NCI-H1092 treated with DMSO at 0.1 percent for 48 hours (cell line): Measurements from ENCODE around the gene SNX9.
"Not testable (repeated sequence)": the region's sequence is repeated elsewhere in the genome, so short reads cannot be mapped to it uniquely, and the experiment has no call there.

Experiments used
- DNase-seq: peaks from one replicate; lab custom pipeline; 2025; lab: John Stamatoyannopoulos, UW

Gene SNX9

GRCh38 chr6:157955675-157956074 lies 132.6 kb downstream of the SNX9 start:
- no peak for DNase-seq

DNA sequence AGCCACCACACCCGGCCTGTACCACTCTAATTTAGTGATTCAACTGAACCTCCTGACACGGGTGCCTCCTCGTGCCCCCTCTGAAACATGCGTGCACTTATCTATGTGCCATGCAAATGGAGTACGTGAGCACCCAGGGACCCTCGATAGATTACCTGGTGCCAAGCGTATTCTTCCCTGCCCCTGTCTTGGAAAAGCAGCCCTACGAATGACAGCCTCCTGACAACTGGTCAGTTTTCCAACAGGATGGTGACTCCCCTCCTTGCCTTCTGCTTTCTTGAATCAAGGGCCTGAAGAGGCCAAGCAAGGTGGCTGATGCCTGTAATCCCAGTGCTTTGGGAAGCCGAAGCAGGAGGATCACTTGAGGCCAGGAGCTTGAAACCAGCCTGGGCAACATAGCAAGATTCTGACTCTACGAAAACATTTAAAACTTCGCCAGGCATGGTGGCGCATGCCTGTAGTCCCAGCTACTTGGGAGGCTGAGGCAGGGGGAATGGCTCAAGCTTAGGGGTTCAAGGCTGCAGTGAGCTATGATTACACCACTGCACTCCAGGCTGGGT lies 133.2 kb downstream of the SNX9 start:
- no peak for DNase-seq

GRCh38 chr6:157959451-157960227 lies 136.6 kb downstream of the SNX9 start:
- no peak for DNase-seq

GRCh38 chr6:157961153-157961831 lies 138.2 kb downstream of the SNX9 start:
- no peak for DNase-seq

GRCh38 chr6:157961832-157962575 lies 139.0 kb downstream of the SNX9 start:
- no peak for DNase-seq

DNA sequence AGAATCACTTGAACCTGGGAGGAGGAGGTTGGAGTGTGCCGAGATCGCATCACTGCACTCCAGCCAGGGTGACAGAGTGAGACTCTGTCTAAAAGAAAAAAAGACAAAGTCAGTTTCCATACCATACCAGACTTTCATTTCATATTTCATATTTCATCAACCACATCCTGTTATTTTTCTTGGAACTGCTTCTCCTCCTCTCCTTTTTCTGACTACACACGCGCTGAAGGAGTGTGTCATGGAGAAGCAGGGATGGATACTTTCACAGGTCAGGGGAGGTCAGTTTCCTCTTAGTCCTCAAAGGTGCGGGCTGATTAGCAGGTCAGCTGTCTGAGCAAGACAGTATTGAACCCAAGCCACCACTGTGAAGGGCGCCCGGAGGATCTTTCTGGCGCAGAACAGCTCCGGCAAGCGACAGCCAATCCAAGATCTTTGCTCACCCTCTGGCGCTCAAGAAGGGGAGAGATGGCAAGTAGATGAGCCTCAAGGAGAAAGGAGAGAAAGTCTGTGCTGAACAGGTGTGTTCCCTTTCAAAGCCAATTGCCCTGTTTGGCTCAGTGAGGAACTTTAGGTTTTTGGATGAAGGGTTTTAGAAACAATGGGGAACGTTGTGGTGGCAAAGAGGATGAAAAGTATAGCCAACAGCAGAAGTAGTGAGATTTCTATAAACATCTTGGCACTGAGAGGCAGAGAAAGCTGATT lies 139.7 kb downstream of the SNX9 start:
- DNase-seq, result no peak

DNA sequence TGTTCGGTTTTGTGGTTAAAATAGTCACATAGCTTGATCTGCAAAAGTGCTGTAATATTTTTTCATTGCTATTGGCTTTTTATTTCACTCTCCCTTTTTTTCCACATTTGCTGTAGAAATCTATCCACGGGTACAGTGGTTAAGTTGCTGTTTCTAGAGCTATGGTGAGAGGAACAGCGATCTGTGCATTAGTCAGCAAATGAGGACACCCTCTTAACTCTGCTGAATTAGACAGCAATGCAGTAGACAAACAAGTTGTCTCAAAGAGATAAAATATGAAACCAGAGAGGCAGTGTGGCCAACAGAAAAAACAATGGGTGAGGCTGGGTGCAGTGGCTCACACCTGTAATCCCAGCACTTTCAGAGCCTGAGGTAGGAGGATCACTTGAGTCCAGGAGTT lies 141.1 kb downstream of the SNX9 start:
- no peak for DNase-seq

DNA sequence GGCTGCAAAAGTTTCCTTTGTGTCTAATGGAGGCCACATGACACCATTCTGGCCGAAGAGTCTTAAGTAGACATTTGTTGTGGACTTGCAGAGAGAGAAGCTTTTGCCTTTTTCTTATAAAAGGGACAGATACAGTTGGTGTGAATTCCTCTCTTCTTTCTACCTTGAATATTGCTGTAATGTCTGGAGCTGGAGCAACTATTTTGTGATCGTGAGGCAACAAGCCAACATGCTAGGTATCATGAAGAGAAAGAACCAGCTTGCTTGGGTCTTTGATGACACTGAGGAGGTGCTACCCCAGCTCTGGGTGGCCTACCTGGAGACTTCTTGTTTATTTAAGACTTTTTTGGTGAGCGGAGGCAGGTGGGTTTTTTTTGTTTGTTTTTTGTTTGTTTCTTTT lies 142.3 kb downstream of the SNX9 start:
- DNase-seq, result no peak

DNA sequence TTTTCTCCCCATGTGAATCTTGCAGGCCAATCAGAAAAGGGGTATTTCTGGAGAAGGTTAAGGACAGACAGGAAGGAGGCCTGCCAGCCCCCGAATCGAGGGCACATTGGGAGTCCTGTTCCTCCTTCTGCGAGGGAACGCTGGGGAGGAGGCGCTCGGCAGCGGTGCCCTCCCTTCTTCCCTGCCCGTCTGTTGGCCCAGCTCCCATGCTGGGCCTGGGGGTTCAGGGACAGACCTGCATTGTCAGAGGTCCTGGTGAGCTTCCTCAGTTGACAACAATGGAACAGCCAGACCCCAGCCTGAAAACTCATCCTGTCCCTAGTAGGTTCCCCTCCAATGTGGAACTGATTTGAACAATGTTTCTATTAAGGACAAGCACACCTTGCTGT lies 143.5 kb downstream of the SNX9 start:
- no peak for DNase-seq

DNA sequence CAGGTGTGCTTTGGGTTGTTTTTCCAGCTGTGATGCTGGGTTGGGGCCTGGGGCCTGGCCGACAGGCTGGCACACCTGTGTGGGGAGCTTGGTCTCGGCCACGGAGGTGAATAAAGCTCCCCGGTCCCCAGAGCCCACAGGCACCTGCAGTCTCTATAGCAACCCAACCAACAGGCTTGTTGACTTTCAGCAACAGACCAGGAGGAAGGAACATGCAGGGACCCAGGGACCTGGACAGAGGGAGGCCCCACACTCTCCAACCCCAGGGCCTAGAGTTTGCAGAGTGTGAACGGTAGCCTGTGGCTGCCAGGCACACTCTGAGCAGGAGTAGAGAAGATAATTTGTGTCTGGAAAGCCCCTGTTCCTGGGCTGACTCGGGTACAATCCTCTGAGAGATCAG lies 144.0 kb downstream of the SNX9 start:
- DNase-seq, result peak; percentile 22

- DNase-seq, result no peak
These were observed 144.4 kb downstream of the SNX9 start for GRCh38 chr6:157967486-157967885.

- DNase-seq, result not testable (repeated sequence)
These were observed 149.1 kb downstream of the SNX9 start for GRCh38 chr6:157972177-157972576.

GRCh38 chr6:157974341-157974894 lies 151.4 kb downstream of the SNX9 start:
- no peak for DNase-seq

DNA sequence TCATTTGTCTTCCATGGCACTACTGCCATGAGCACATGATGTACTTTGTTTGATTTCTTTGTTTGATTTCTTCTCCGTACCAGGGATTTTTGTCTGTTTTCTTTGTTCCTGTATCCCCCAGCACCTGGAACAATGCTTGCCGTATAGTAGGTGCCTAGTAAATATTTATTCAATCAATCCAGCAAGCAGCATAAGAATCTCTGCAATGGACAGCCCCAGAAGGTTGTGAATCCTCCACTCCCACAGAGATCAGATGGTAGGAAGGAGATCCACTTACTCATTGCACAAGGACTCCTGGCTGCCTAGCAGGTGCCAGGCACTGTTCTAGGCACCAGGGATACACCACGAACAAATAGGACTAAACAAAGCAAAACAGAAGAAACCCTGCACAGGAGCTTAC lies 151.9 kb downstream of the SNX9 start:
- DNase-seq, result no peak

- DNase-seq, result no peak
These were observed 152.4 kb downstream of the SNX9 start for GRCh38 chr6:157975456-157975855.

DNA sequence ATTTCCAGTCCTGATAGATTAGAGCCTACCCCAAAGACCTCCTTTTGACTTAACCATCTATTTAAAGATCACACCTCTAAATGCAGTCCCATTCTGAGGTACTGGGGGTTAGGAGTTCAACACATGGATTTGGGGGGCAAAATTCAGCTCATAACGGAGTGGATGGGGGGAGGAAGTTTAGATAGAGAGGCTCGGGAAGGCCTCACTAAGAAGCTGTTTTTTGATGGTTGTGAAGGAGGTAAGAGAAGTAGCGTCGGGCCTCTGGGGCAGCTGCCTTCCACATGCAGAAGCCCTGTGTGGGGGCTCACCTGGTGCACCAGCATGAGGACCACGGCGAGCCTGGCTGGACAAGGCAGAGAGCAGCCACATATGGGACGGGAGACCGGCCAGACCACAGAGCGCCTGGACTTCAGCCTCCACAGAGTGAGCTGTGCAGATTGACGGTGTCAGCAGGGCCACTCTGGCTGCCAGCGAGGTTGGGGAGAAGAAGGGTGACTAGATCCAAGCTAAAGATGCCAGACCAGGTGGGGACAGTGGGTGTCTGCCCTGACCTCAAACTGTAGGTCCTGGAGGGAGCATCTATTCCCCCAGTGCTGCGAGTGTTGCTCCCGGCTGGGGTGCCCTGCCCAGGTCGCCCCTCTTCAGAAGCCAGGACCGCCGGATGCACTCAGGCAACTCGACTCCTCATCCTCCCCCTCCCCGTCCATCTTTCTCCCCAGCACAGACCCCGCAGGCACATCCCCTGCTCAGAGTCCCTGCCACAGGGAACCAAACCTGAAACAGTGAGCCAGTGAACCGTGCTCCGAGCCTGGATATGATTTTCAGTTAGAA lies 153.5 kb downstream of the SNX9 start:
- no peak for DNase-seq

DNA sequence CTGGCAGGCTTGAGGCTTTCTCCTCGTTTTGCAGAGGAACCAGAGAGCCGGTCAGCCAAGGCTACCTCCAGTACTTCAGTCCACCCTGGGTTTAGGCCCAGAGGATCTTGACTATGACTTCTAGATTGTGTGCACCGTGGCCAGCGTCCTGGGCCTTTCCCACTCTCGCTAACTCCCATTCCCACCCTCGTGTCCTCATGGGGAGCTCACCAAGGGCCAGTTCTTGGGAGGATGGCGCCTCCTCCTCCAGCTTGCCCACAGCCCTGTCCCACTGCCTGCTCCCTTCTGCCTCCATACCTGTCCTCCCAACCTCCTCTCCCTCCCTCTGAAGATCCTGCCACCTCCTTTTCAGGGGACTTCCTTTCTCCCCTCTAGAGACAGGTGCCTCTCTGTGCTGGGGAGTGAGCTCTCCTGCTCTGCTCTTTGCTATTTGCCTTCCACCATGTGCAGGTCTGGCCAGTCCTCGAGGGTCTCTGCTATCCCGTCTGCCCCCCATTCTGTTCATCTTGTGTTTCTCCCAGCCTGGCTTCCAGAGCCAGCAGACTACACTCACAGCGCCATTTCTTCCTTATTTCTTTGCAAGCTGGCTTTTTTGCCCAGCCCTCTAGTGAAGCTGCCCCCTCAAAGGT lies 154.2 kb downstream of the SNX9 start:
- DNase-seq, result no peak

DNA sequence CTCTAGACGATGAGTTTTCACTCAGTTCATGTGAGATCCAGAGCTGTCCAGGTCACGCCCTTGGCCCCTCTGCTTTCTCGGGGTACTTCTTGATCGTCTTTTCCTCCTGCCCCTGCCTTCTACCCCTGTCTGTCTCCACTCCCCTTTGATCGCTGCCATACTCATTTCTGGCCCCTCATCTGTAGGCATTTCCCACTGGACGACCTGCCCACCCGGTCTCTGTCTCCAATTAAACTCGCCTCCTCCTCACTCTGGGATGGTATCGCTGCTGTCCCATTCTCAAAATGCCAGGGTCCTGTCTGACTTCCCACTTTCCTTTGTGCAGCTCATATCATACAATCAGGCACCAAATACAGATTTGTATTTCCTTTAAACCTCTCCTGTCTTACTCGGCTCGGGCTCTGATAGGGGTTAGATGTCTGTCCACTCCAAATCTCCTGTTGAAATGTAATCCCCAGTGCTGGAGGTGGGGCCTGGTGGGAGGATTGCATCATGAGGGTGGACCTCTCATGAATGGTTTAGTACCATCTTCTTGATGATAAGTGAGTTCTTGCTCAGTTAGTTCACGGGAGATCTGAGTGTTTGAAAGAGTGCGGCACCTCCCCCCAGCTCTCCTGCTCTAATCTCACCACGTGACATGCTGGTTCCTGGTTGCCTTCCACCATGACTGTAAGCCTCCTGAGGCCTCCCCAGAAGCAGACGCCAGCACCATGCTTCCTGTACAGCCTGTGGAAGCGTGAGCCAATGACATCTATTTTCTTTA lies 155.2 kb downstream of the SNX9 start:
- DNase-seq, result no peak

- no peak for DNase-seq
These were observed 157.5 kb downstream of the SNX9 start for GRCh38 chr6:157980288-157981131.
